PC-9 (cell line): Measurements from ENCODE around the gene PKNOX2. TPM values are rescaled to one million over a fixed set of nuclear protein-coding genes. Genes with fewer than 3 reads are reported as not detected.

ENCODE experiments used
- BruUV-seq: library from RNA; stranded (reverse); fragments of 400-500 nt; replicated peaks from 2 replicates; lab custom pipeline; 2021; lab: Mats Ljungman, UMichigan
- CTCF ChIA-PET: fragments of 300-600 bp; sonication (Branson Sonifier 250); formaldehyde crosslinking; loops from one replicate; lab custom pipeline; 2022; ENCODE audit warnings: antibody characterized with exemption; lab: Charles Lee
- POLR2A ChIA-PET: fragments of 300-600 bp; sonication (Branson Sonifier 250); formaldehyde crosslinking; loops from one replicate; lab custom pipeline; 2022; ENCODE audit warnings: antibody characterized with exemption; ENCODE audit not compliant: unreplicated experiment; lab: Charles Lee
- DNase-seq, 2 experiments: peaks; one replicate each; pipeline versions ENCODE4 v3.0.0 to v3.0.0-alpha.2; 2015 to 2022; ENCODE audit warnings: mixed read lengths in 1 of 2
- H2AFZ ChIP-seq: fragments of 200-600 bp; sonication (generic); 2 replicates; pipeline ENCODE4 v1.8.1; 2017; ENCODE audit warnings: antibody characterized with exemption
- H3F3A ChIP-seq: fragments of 200-600 bp; sonication (generic); 2 replicates; pipeline ENCODE4 v1.8.1; 2017; ENCODE audit warnings: antibody characterized with exemption, mild to moderate bottlenecking, low read depth; ENCODE audit not compliant: insufficient read depth
- H3K27ac ChIP-seq: fragments of 200-600 bp; sonication (generic); 2 replicates; pipeline ENCODE4 v1.6.1; 2016; ENCODE audit warnings: mixed run types
- H3K27me3 ChIP-seq: fragments of 200-600 bp; sonication (generic); 2 replicates; pipeline ENCODE4 v1.6.1; 2016; ENCODE audit warnings: low read depth, mixed run types; ENCODE audit not compliant: insufficient read depth
- H3K36me3 ChIP-seq: fragments of 200-600 bp; sonication (generic); 2 replicates; pipeline ENCODE4 v1.6.1; 2016; ENCODE audit warnings: low read depth, mixed run types
- H3K4me1 ChIP-seq: fragments of 200-600 bp; sonication (generic); replicated peaks from 2 replicates; pipeline ENCODE4 v1.6.1; 2016; ENCODE audit warnings: mixed run types; ENCODE audit not compliant: insufficient read depth
- H3K4me2 ChIP-seq: fragments of 200-600 bp; sonication (generic); 2 replicates; pipeline ENCODE4 v1.6.1; 2017; ENCODE audit warnings: mixed run types
- H3K4me3 ChIP-seq: fragments of 200-600 bp; sonication (generic); 2 replicates; pipeline ENCODE4 v1.6.1; 2016; ENCODE audit warnings: mixed run types
- H3K79me2 ChIP-seq: fragments of 200-600 bp; sonication (generic); 2 replicates; pipeline ENCODE4 v1.6.1; 2017; ENCODE audit warnings: low read depth, mixed run types
- H3K9me2 ChIP-seq: fragments of 200-600 bp; sonication (generic); 2 replicates; pipeline ENCODE4 v1.8.1; 2017; ENCODE audit warnings: mild to moderate bottlenecking; ENCODE audit not compliant: insufficient read depth
- H3K9me3 ChIP-seq: fragments of 200-600 bp; sonication (generic); 2 replicates; pipeline ENCODE4 v1.8.1; 2016; ENCODE audit warnings: low read depth; ENCODE audit not compliant: insufficient read depth
- H4K20me1 ChIP-seq: fragments of 200-600 bp; sonication (generic); 2 replicates; pipeline ENCODE4 v1.8.1; 2017; ENCODE audit not compliant: insufficient read depth
- CTCF ChIP-seq: fragments of 200-600 bp; sonication (generic); conservative IDR thresholded peaks from 2 replicates; pipeline ENCODE4 v1.6.1; 2017; ENCODE audit warnings: mixed run types, antibody characterized with exemption, mild to moderate bottlenecking, moderate library complexity
- EZH2 ChIP-seq: fragments of 200-600 bp; sonication (generic); IDR thresholded peaks from 2 replicates; pipeline ENCODE4 v1.8.0; 2017; ENCODE audit warnings: antibody characterized with exemption, low read depth
- intact Hi-C: fragments of 100-400 bp; cut with micrococcal nuclease; formaldehyde crosslinking; loops from one replicate; pipeline ENCODE4 v1.10.0; 2022; ENCODE audit not compliant: unreplicated experiment
- total RNA-seq: library from RNA; stranded (reverse); gene quantifications from 2 replicates; pipeline ENCODE4 v1.2.3, GENCODE V29; 2021

The PKNOX2 gene
- total RNA-seq, 1 experiment from 2014 or later = not detected

- H3K9me3 ChIP-seq = no peaks in the 10 kb centered on the region
- H3K4me3 ChIP-seq = no peak overlapping the region
- ChIA-PET POLR2A (no interaction called here), CTCF (no interaction called here)
- H3K27ac ChIP-seq = no peak overlapping the region
- intact Hi-C loops = no loop called here
- peaks cover 81% of the 10 kb centered on the region for H3K27me3 ChIP-seq
- no peaks in the 10 kb centered on the region for H3K9me2 ChIP-seq
- no peak overlapping the region for H3K4me2 ChIP-seq
- H3K4me1 ChIP-seq = no peaks in the 10 kb centered on the region
- H3K79me2 ChIP-seq = no peaks in the 10 kb centered on the region
- H3F3A ChIP-seq = no peaks in the 10 kb centered on the region
- no peaks in the 10 kb centered on the region for H3K36me3 ChIP-seq
- TF ChIP-seq CTCF = no peak
- TF ChIP-seq EZH2 = no peak
- no peaks in the 10 kb centered on the region for H4K20me1 ChIP-seq
- H2AFZ ChIP-seq = no peak overlapping the region
- BruUV-seq = no TSS peak
- DNase-seq = no peak
These were observed 206.2 kb downstream of the PKNOX2 start for GRCh38 chr11:125370561-125371389.

- intact Hi-C loops = no loop called here
- no peak overlapping the region for H3K4me2 ChIP-seq
- no peaks in the 10 kb centered on the region for H3K9me2 ChIP-seq
- CTCF ChIA-PET = no interaction called here
- no peak for TF ChIP-seq CTCF
- no peaks in the 10 kb centered on the region for H3K36me3 ChIP-seq
- H3K27ac ChIP-seq = no peak overlapping the region
- no peaks in the 10 kb centered on the region for H4K20me1 ChIP-seq
- no peak overlapping the region for H2AFZ ChIP-seq
- no peak for DNase-seq
- H3K79me2 ChIP-seq = no peaks in the 10 kb centered on the region
- H3F3A ChIP-seq = no peaks in the 10 kb centered on the region
- no peaks in the 10 kb centered on the region for H3K4me1 ChIP-seq
- H3K9me3 ChIP-seq = no peaks in the 10 kb centered on the region
- peaks cover 86% of the 10 kb centered on the region for H3K27me3 ChIP-seq
- H3K4me3 ChIP-seq = no peak overlapping the region
- POLR2A ChIA-PET = no interaction called here
- BruUV-seq = no TSS peak
These were observed 206.9 kb downstream of the PKNOX2 start for GRCh38 chr11:125371431-125371935.

- H2AFZ ChIP-seq = no peak overlapping the region
- H3K79me2 ChIP-seq = no peaks in the 10 kb centered on the region
- H3K27ac ChIP-seq = no peak overlapping the region
- no peaks in the 10 kb centered on the region for H3F3A ChIP-seq
- H4K20me1 ChIP-seq = no peaks in the 10 kb centered on the region
- no peaks in the 10 kb centered on the region for H3K9me3 ChIP-seq
- no peaks in the 10 kb centered on the region for H3K9me2 ChIP-seq
- BruUV-seq = no TSS peak
- no peak for DNase-seq
- no peak overlapping the region for H3K4me2 ChIP-seq
- TF ChIP-seq CTCF (no peak), EZH2 (no peak)
- H3K4me3 ChIP-seq = no peak overlapping the region
- peaks cover 90% of the 10 kb centered on the region for H3K27me3 ChIP-seq
- CTCF ChIA-PET = no interaction called here
- intact Hi-C loops = no loop called here
- no peaks in the 10 kb centered on the region for H3K4me1 ChIP-seq
- POLR2A ChIA-PET = no interaction called here
- no peaks in the 10 kb centered on the region for H3K36me3 ChIP-seq
These were observed 207.5 kb downstream of the PKNOX2 start for GRCh38 chr11:125372088-125372487.
